SJCRH30 (cell line): Measurements from ENCODE around the gene EGFR. TPM values are rescaled to one million over a fixed set of nuclear protein-coding genes. Genes with fewer than 3 reads are reported as not detected.

Experiments used
- DNase-seq, 2 experiments: peaks; one replicate each; pipeline ENCODE4 v3.0.0-alpha.2; 2015 to 2020
- H3K27ac ChIP-seq: fragments of 250-450 bp; sonication (Bioruptor Pico); 2 replicates; pipeline ENCODE4 v1.5.1; 2020; ENCODE audit warnings: mild to moderate bottlenecking, moderate library complexity
- H3K27me3 ChIP-seq: fragments of 250-450 bp; sonication (Bioruptor Pico); 2 replicates; pipeline ENCODE4 v1.5.1; 2020; ENCODE audit warnings: mild to moderate bottlenecking, moderate library complexity
- H3K36me3 ChIP-seq: fragments of 250-450 bp; sonication (Bioruptor Pico); 2 replicates; pipeline ENCODE4 v1.5.1; 2020; ENCODE audit warnings: mild to moderate bottlenecking, moderate library complexity
- H3K4me1 ChIP-seq: fragments of 250-450 bp; sonication (Bioruptor Pico); 2 replicates; pipeline ENCODE4 v1.5.1; 2020; ENCODE audit warnings: mild to moderate bottlenecking, moderate library complexity
- H3K4me3 ChIP-seq: fragments of 250-450 bp; sonication (Bioruptor Pico); 2 replicates; pipeline ENCODE4 v1.5.1; 2020; ENCODE audit warnings: mild to moderate bottlenecking, moderate library complexity
- H3K9me3 ChIP-seq: fragments of 250-450 bp; sonication (Bioruptor Pico); replicated peaks from 2 replicates; pipeline ENCODE4 v1.5.1; 2020; ENCODE audit warnings: mild to moderate bottlenecking, moderate library complexity
- total RNA-seq: library from RNA; depleted of rRNA; stranded (reverse); fragments of >200 nt; shearing (Covaris generic); gene quantifications from 2 replicates; pipeline ENCODE4 v1.2.3, GENCODE V29; 2014

Gene EGFR
- total RNA-seq, 1 experiment from 2014 or later: 8.3 TPM

DNA sequence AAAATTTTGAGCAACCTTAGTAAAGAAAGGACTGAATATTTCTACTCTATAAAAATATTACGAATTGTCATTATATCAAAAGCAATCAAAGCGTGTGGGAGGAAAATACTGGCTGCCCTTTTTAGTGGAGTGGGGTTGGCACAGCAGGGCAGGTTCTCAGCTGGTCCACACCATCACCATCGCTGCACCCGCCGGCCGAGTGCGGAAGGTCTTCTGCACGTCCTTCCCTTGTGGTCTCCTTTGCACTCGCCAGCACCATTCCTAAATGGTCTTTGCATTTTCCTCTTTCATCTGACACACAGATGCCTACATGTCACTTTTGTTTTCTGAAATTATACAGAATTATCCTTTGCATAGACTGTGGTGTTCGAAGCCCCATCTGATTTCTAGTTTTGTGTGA is 229.7 kb downstream of the EGFR start:
- no peaks in the 10 kb centered on the region for H3K27me3 ChIP-seq
- no peaks in the 10 kb centered on the region for H3K9me3 ChIP-seq
- H3K36me3 ChIP-seq: no peaks in the 10 kb centered on the region
- no peak overlapping the region for H3K4me3 ChIP-seq
- no peak for DNase-seq
- H3K27ac ChIP-seq: no peak overlapping the region
- peaks cover 10% of the 10 kb centered on the region for H3K4me1 ChIP-seq

DNA sequence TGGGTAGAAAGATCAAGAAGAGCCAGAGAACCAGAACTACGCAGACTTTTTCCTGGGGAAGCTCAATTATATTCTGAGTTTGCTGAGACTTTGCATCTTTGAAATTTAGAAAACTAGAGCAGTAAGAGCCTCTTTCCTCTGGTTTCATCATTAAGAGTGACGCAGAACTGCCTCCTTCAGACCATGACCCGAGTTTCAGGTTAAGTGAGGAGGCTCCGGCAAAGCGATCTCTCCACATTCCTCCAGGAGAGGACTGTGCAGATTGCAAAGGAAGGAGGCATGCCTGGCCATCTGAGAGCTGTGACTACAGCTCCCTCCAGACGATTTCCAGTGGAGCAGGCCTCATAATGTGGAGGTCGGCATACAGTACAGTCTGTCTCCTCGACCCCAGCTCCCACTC is 230.5 kb downstream of the EGFR start:
- H3K27me3 ChIP-seq: no peaks in the 10 kb centered on the region
- no peak overlapping the region for H3K27ac ChIP-seq
- DNase-seq: no peak
- no peak overlapping the region for H3K4me3 ChIP-seq
- peaks cover 10% of the 10 kb centered on the region for H3K4me1 ChIP-seq
- H3K36me3 ChIP-seq: no peaks in the 10 kb centered on the region
- no peaks in the 10 kb centered on the region for H3K9me3 ChIP-seq

DNA sequence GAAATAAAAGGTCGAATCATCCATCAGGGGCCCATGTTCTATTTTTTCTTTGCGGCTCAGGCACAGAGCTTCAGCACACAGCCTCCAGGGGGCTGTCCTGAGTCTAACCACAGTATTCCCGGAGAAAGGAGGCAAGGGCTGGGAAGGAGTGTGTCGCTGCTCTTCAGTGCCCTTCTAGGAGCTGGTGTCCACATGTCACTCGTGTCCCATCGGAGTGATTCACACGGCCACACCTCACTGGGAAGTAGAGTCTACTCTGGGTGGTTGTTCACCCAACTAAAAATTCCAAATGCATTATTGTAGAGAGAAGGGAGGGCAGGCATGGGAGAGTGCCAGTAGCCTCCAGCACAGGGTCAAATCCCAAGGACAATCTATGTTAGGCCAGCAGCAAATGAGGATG is 231.5 kb downstream of the EGFR start:
- DNase-seq: peak; percentile 47 to 63
- Histone ChIP-seq H3K36me3 (no peaks in the 10 kb centered on the region), H3K9me3 (no peaks in the 10 kb centered on the region)

DNA sequence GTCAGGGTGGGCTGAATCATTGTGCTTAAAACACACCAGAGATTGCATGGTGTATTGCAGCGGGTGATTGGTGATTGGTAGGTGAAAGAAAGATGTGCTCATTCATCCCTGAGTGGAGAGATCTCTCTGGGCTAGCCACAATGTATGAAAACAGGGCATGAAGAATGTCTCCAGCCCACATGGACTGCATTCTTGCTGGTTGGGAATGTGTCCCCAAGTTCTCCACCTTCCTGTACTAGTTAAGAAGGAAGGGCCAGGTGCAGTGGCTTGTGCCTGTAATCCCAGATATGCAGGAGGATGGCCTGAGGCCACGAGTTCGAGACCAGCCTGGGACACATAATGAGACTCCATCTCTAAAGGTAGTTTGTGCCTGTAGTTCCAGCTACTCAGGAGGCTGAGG is 232.5 kb downstream of the EGFR start:
- no peaks in the 10 kb centered on the region for H3K27me3 ChIP-seq
- H3K27ac ChIP-seq: no peak overlapping the region
- H3K4me3 ChIP-seq: no peak overlapping the region
- no peaks in the 10 kb centered on the region for H3K9me3 ChIP-seq
- DNase-seq: no peak
- no peaks in the 10 kb centered on the region for H3K36me3 ChIP-seq
- peaks cover 10% of the 10 kb centered on the region for H3K4me1 ChIP-seq

More for the DNA sequence above, 231.5 kb downstream of the EGFR start:
- Histone ChIP-seq H3K27ac (no peak overlapping the region), H3K4me1 (peaks cover 10% of the 10 kb centered on the region), H3K27me3 (no peaks in the 10 kb centered on the region), H3K4me3 (no peak overlapping the region)

DNA sequence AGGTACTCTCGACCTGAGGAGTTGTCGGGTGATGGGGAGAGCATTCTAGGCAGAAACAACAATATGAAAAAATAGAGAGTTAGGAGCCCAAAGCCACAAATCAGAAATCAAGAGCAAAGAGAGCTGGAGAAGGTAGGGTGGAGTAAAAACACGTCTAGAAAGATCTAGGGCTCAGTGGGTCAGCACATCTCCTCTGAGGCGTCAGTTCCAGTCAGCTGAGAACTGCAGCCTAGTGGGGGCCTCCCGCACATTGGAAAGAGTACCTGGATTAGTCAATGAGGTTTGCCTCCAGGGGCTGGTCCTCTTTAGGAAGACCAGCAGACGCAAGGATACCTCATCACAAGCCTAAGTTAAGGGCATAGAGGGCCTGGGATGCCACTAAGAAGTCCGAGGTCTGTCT is 233.1 kb downstream of the EGFR start:
- Histone ChIP-seq H3K4me1 (peaks cover 8% of the 10 kb centered on the region), H3K9me3 (no peaks in the 10 kb centered on the region), H3K36me3 (no peaks in the 10 kb centered on the region), H3K27ac (no peak overlapping the region), H3K4me3 (no peak overlapping the region), H3K27me3 (no peaks in the 10 kb centered on the region)
- no peak for DNase-seq

DNA sequence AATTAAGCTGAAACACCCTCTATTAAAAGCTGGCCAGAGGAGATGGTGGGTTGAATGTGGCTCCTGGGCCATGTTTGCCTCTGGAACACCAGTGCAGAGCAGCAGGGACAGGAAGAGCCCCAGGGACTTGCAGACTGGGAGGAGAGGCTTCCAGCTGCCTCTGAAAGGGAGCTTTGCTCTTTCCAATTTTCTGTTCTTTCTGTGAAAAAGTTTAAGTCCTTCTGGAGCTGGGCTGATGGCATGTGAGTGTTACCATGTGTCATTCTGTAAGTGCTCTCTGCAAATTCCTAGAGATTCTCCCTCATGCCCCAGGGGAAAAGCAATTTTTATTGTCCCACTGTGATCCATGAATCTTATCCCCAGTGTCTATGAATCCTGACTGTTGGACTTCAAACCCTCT is 233.6 kb downstream of the EGFR start:
- no peak for DNase-seq
- H3K36me3 ChIP-seq: no peaks in the 10 kb centered on the region
- H3K9me3 ChIP-seq: no peaks in the 10 kb centered on the region
- no peaks in the 10 kb centered on the region for H3K27me3 ChIP-seq
- no peak overlapping the region for H3K27ac ChIP-seq
- peaks cover 4% of the 10 kb centered on the region for H3K4me1 ChIP-seq
- no peak overlapping the region for H3K4me3 ChIP-seq

DNA sequence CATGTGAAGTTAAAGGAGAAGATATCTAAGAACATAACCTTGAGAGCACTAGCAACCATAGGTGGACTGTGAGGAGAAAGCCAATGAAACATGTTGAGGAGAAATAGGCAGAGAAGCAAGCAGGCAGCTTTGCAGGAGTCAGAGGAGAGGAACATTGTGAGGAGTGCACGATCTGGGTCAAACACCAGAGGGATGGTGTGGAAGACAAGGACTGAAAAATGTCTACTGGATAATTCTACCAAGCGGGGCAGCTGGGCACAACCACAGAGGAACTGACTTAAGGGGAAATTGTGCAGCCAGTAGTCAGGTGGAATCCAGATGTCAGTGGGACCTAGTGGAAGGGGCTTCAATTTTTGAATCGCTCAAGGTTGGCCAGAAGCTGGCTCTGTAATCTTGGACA is 234.4 kb downstream of the EGFR start:
- no peak overlapping the region for H3K4me3 ChIP-seq
- no peaks in the 10 kb centered on the region for H3K36me3 ChIP-seq

DNA sequence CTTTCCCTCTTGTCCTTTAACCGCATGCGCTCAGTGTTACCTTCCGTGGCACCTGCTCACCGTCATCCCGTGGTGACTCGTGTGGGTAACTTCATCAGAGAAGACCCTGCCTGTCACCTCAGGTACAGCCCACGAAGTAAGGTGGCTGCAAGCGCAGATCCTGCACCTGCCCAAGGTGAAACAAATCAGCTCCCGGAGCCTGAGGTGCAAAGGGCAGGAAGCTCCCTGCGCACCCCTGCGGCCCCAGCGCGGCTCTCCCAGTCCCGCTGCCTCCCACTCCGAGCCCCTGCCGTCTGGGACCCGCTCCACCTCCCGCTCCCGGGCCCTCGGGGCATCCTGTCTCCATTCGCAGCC is 235.4 kb downstream of the EGFR start:
- Histone ChIP-seq H3K4me3 (peak overlapping the region; percentile 61), H3K27me3 (no peaks in the 10 kb centered on the region), H3K9me3 (no peaks in the 10 kb centered on the region), H3K36me3 (no peaks in the 10 kb centered on the region), H3K27ac (peak overlapping the region; percentile 39; the same call in 1 of the 2 replicates), H3K4me1 (no peaks in the 10 kb centered on the region)
- no peak for DNase-seq

More for the DNA sequence above, 234.4 kb downstream of the EGFR start:
- Histone ChIP-seq H3K9me3 (no peaks in the 10 kb centered on the region), H3K27ac (no peak overlapping the region), H3K27me3 (no peaks in the 10 kb centered on the region), H3K4me1 (no peaks in the 10 kb centered on the region)
- DNase-seq: no peak

DNA sequence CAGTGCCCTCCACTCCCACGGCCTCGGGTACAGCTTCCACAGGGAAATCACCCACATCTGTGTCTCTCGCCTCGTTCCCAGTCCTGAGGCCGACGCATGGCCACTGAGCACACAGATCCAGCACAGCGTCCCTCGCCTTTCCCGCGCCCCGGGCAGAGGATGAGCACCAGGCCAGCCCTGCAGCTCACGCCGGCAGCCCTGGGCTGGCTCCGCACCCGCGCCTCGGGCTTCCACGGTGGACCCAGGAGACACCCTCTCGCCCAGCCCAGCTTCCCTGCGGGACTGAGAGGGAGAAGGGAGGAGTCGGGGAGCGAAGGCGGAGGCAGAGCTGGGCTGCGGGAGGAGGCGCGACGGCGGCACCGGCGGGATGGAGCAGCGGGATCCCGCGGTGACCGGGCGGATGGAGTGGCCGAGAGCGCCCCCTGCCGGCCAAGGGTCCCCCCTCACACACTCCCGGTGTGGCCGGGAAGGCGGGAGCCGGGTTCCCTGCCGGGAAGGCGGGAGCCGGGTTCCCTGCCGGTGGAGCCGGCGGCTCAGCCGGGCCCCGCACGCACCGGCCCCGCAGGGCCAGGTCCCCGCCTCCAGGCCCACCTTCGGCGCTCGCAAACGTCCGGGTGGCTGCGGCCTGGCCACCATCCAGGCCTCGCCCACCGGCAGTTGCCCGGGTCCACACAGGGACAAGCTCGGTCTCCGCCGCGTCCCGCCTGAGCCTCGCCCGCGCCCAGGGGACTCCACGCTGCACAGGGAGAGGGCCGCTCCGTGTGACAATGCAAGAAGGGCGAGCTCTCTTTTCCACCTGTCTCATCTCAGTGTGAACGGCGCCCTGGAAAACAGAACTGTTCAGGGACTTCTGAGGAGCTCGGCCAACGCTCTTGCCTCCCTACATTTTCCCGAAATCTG is 236.0 kb downstream of the EGFR start:
- H3K27me3 ChIP-seq: no peaks in the 10 kb centered on the region
- H3K36me3 ChIP-seq: no peaks in the 10 kb centered on the region
- peak; percentile 80 to 90 for DNase-seq
- H3K9me3 ChIP-seq: no peaks in the 10 kb centered on the region
- peak overlapping the region; percentile 39 for H3K27ac ChIP-seq
- H3K4me3 ChIP-seq: peak overlapping the region; percentile 61
- H3K4me1 ChIP-seq: no peaks in the 10 kb centered on the region

DNA sequence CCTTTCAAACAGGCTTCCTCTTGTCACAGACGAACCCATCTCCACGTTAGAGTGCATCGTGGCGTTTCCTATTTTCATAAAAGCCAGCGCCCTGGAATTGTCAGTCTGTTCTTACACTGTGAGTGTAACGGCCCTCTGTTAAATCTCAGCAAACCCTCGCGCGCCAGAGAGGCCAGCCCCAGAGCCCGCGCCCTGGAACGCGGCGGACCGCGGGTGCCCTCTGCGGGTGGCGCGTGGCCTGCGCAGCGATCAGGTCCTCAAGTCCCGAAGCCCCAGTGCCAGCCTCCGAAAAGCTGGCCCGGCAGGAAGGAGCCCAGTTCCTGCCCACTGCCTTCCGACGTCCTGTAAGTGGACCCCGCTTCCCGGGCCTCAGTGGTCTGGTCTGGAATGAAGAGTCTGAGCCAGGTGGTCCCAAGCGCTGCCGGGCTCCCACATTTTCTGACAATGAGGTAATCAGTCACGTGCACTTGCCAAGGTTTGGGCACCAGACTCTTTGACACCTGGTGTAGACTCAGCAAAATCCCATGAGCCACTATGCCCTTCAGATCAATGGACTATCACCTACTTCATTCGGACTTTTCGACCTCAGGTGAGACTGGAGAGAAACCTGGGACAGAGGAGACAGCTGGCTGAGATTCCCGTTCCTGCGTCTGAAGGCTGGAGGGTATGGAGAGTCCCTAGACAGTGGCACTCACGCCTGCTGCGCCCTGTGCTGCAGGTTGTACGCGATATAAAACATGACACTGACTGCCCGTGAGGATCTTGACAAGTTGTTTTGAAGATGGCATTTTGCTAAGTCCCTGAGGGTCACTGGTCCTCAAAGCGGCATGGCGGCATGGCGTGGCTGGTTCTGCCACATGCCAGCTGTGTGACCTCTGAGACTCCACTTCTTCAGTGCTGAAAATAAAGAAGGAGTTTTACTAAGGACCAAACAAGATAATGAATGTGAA is 237.0 kb downstream of the EGFR start:
- H3K27me3 ChIP-seq: no peaks in the 10 kb centered on the region
- no peaks in the 10 kb centered on the region for H3K4me1 ChIP-seq
- no peaks in the 10 kb centered on the region for H3K36me3 ChIP-seq
- H3K27ac ChIP-seq: peak overlapping the region; percentile 39
- peak; percentile 54 to 88 for DNase-seq
- H3K9me3 ChIP-seq: no peaks in the 10 kb centered on the region
- peak overlapping the region; percentile 61 for H3K4me3 ChIP-seq

DNA sequence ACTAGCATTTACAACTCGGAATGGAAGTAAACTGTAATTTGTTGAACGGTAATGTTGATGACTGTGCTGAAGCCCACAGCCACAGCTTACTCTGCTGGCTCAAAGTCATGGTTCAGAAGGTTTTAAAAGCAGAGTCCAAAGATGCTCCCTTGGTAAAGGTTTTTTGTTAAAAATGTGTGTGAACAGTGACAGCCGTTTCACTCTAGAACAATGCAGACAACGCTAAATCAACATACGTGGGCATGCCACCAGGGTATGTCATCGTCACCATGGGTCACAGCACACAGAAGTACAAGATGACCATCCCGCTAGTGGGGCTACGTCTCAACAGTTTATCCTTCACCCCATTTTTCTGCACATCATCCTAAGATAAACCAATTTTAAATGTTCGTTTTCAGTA is 239.8 kb downstream of the EGFR start:
- no peak for DNase-seq
- no peaks in the 10 kb centered on the region for H3K36me3 ChIP-seq
- H3K4me1 ChIP-seq: no peaks in the 10 kb centered on the region
- H3K4me3 ChIP-seq: no peak overlapping the region
- no peaks in the 10 kb centered on the region; the same call in 1 of the 2 replicates for H3K9me3 ChIP-seq
- H3K27ac ChIP-seq: no peak overlapping the region
- H3K27me3 ChIP-seq: no peaks in the 10 kb centered on the region; the same call in 1 of the 2 replicates

DNA sequence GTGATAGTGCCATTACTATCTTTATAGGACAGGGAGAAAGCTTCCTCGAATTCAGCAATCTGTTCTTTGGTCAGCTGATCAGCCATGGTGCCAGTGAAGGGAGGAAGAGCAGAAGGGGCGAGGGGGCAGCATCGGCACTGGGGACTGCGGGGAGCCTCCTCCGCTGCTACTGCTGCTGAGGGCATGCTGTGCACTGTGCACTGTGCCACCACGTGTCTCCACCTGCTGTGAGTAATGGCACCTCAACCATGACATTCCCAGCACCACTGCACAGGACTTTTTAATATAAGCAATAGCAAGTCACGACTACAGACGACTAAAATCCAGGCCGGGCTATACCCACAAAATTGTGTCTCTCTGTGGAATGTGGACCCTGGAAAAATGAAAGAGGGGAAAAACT is 241.4 kb downstream of the EGFR start:
- Histone ChIP-seq H3K27me3 (no peaks in the 10 kb centered on the region; the same call in 1 of the 2 replicates), H3K4me1 (no peaks in the 10 kb centered on the region), H3K27ac (no peak overlapping the region), H3K4me3 (no peak overlapping the region), H3K9me3 (no peaks in the 10 kb centered on the region; the same call in 1 of the 2 replicates), H3K36me3 (no peaks in the 10 kb centered on the region)
- no peak for DNase-seq

DNA sequence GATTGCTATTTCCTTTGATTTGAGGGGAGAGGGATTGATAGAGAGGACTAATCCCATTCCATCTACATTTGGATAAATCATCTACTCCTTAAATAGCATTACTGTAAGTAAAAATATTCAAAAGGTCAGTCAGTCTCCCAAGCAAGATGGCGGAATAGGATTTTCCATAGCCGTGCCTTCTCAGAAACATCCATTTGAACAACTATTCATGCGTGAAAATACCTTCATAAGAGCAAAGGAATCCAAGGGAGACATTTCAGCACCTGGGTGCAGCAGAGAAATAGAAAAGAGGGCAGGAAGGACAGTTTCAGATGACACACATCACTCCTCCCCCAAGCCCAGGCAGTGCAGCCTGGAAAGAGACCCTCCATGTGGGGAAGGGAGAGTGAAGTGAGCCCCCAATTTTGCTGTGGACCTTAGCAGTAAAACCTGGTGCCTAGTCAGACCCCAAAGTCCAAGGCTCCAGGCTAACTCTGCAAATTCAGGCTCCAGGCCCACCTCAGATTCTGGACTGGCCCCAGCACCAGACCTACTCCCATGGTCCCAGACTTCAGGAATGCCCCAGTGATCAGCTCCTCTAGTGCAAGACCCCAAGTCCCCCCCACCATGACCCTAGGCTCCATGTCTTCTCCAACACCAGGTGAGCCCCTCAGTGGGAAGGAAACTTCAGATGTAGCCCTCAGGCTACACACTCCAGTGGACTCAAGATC is 242.0 kb downstream of the EGFR start:
- Histone ChIP-seq H3K9me3 (no peaks in the 10 kb centered on the region; the same call in 1 of the 2 replicates), H3K4me1 (no peaks in the 10 kb centered on the region), H3K36me3 (no peaks in the 10 kb centered on the region), H3K4me3 (no peak overlapping the region), H3K27me3 (no peaks in the 10 kb centered on the region; the same call in 1 of the 2 replicates), H3K27ac (no peak overlapping the region)
- DNase-seq: no peak
